Measurements from ENCODE around the gene ABCB6. TPM values are rescaled to one million over a fixed set of nuclear protein-coding genes. Genes with fewer than 3 reads are reported as not detected.

ABCB6 gene
- total and polyA plus RNA-seq, 10 of the 15 experiments (the other 5 are each of a cell fraction or from before 2014, with no cell fraction given) = 2.3 to 22.1 (median 13.8) TPM

- TF ChIP-seq BACH1 (IDR thresholded peaks at IDR 0.05; ENCODE audit: borderline replicate concordance) (peak; percentile 79; the same call in 1 of the 2 replicates), REST (IDR thresholded peaks at IDR 0.05; ENCODE audit: low read depth, low read length) (no peak)
Measured at GRCh38 chr2:219206328-219207133, 12.2 kb downstream of the ABCB6 start, which contains the start of gene ZFAND2B (continued).

GRCh38 chr2:219205981-219206327, 12.8 kb downstream of the ABCB6 start:
- 16% methylated on average over 7 of the region's 7 CpGs for WGBS (ENCODE audit: insufficient coverage, insufficient replicate concordance, low lambda C conversion rate, missing lambda C conversion rate)
- ChIA-PET SMC1A (ENCODE audit: uncharacterized antibody, unreplicated experiment) (interaction anchor here (1.0 to 3.1 kb wide), 11 partner anchors 10 to 90 kb away, joined by 3 to 14 read pairs (median 6); partner anchors contain the start of genes ABCB6, CNPPD1 and SLC23A3), CTCF (interaction anchor here (0.6 to 2.1 kb wide), 15 partner anchors 9 to 456 kb away, joined by 3 to 19 read pairs (median 4); partner anchors contain the start of genes ANKZF1, ATG9A, CNPPD1 and NHEJ1), RAD21 (ENCODE audit: unreplicated experiment) (interaction anchor here (0.7 to 2.9 kb wide), 14 partner anchors 9 to 88 kb away, joined by 3 to 21 read pairs (median 6); partner anchors contain the start of genes CNPPD1, DNAJB2, GLB1L and SLC23A3), POLR2A (interaction anchor here (0.6 to 4.0 kb wide), 19 partner anchors 11 to 634 kb away, joined by 3 to 47 read pairs (median 6); partner anchors contain the start of genes ANKZF1, ATG9A, CNPPD1 and DNPEP)
- no peaks in the 10 kb centered on the region for H3K27me3 ChIP-seq (replicated peaks in 1 of 2; ENCODE audit: control insufficient read depth in 2 of 2, insufficient read depth in 2 of 2, low read length in 1 of 2)
- no TSS peak for BruUV-seq (replicated peaks)
- no peaks in the 10 kb centered on the region; the same call in 1 of the 2 replicates for H3K79me2 ChIP-seq (ENCODE audit: control insufficient read depth, insufficient read depth, low read length)
- no peaks in the 10 kb centered on the region for H3K9me3 ChIP-seq (replicated peaks; ENCODE audit: control insufficient read depth, insufficient read depth, low read length)
- TF ChIP-seq ZNF217 (IDR thresholded peaks at IDR 0.05) (no peak), NR2C2 (IDR thresholded peaks at IDR 0.05; ENCODE audit: borderline replicate concordance, control insufficient read depth, insufficient read length, low read depth) (no peak), PML (IDR thresholded peaks at IDR 0.05; ENCODE audit: low read length) (no peak), HDAC6 (IDR thresholded peaks at IDR 0.05; ENCODE audit: unreplicated experiment) (no peak), SREBF2 (IDR thresholded peaks at IDR 0.05; ENCODE audit: low read length) (no peak), ZSCAN29 (IDR thresholded peaks at IDR 0.05) (no peak), ESRRA (IDR thresholded peaks at IDR 0.05; ENCODE audit: low read length) (no peak), WRNIP1 (IDR thresholded peaks at IDR 0.05; ENCODE audit: borderline replicate concordance, low read depth, low read length) (no peak)
- TF ChIP-seq, protein P1, sequence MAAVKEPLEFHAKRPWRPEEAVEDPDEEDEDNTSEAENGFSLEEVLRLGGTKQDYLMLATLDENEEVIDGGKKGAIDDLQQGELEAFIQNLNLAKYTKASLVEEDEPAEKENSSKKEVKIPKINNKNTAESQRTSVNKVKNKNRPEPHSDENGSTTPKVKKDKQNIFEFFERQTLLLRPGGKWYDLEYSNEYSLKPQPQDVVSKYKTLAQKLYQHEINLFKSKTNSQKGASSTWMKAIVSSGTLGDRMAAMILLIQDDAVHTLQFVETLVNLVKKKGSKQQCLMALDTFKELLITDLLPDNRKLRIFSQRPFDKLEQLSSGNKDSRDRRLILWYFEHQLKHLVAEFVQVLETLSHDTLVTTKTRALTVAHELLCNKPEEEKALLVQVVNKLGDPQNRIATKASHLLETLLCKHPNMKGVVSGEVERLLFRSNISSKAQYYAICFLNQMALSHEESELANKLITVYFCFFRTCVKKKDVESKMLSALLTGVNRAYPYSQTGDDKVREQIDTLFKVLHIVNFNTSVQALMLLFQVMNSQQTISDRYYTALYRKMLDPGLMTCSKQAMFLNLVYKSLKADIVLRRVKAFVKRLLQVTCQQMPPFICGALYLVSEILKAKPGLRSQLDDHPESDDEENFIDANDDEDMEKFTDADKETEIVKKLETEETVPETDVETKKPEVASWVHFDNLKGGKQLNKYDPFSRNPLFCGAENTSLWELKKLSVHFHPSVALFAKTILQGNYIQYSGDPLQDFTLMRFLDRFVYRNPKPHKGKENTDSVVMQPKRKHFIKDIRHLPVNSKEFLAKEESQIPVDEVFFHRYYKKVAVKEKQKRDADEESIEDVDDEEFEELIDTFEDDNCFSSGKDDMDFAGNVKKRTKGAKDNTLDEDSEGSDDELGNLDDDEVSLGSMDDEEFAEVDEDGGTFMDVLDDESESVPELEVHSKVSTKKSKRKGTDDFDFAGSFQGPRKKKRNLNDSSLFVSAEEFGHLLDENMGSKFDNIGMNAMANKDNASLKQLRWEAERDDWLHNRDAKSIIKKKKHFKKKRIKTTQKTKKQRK (IDR thresholded peaks at IDR 0.05; ENCODE audit: low read depth, low read length) = no peak
- H3K4me2 ChIP-seq (ENCODE audit: control insufficient read depth, insufficient read depth) = peak overlapping the region; percentile 84
- H3K9ac ChIP-seq (ENCODE audit: control insufficient read depth, insufficient read depth, low read length) = peak overlapping the region; percentile 67
- in situ Hi-C loops (cut with MboI) (loop anchor here (5.0 kb wide), 1 partner anchor 34 kb away; the partner anchor contains the start of gene SLC23A3), intact Hi-C loops (cut with micrococcal nuclease; ENCODE audit: unreplicated experiment) (loop anchor here (2.0 to 5.0 kb wide), 2 partner anchors 29 to 71 kb away; partner anchors contain the start of genes CNPPD1 and DNAJB2)
- peak overlapping the region; percentile 50 for H3K4me3 ChIP-seq
- FAIRE-seq (no peak), ATAC-seq (no peak), DNase-seq (ENCODE audit: low read depth, low spot score) (no peak)
- peaks cover 0 to 4% of the 10 kb centered on the region in 2 experiments; a peak in 1 of 4 replicates for H3K36me3 ChIP-seq (ENCODE audit: control insufficient read depth in 2 of 2, insufficient read depth in 2 of 2, low read length in 1 of 2)
- peak overlapping the region; percentile 96 for H2AFZ ChIP-seq (ENCODE audit: control insufficient read depth, low read depth, low read length)
- peaks cover 8% of the 10 kb centered on the region for H3K4me1 ChIP-seq (ENCODE audit: control insufficient read depth, insufficient read depth, low read length)
- H4K20me1 ChIP-seq (ENCODE audit: control insufficient read depth, insufficient read depth) = no peaks in the 10 kb centered on the region
- H3K27ac ChIP-seq (ENCODE audit: control insufficient read depth, insufficient read depth) = peak overlapping the region; percentile 69

All from GM12878 (cell line).